Smooth muscle cell (in vitro differentiated cells): ENCODE data around the gene PRMT7. TPM values are rescaled to one million over a fixed set of nuclear protein-coding genes. Genes with fewer than 3 reads are reported as not detected.

Experiments used
- DNase-seq: peaks from one replicate; lab custom pipeline; 2025; ENCODE audit not compliant: unreplicated experiment; lab: John Stamatoyannopoulos, UW
- H2AFZ ChIP-seq: fragments of 200-600 bp; sonication (generic); 2 replicates; pipeline ENCODE4 v1.6.0; 2016; ENCODE audit warnings: antibody characterized with exemption, low read depth, mild to moderate bottlenecking
- H3F3A ChIP-seq: fragments of 200-600 bp; sonication (generic); 2 replicates; pipeline ENCODE4 v1.6.0; 2017; ENCODE audit warnings: antibody characterized with exemption, low read depth
- H3K27ac ChIP-seq: fragments of 200-600 bp; sonication (generic); 2 replicates; pipeline ENCODE4 v1.5.1; 2016; ENCODE audit warnings: low read depth, mild to moderate bottlenecking
- H3K27me3 ChIP-seq: fragments of 200-600 bp; sonication (generic); 2 replicates; pipeline ENCODE4 v1.6.1; 2016; ENCODE audit warnings: low read depth, mild to moderate bottlenecking
- H3K36me3 ChIP-seq: fragments of 200-600 bp; sonication (generic); 2 replicates; pipeline ENCODE4 v1.5.1; 2016; ENCODE audit warnings: low read depth
- H3K4me1 ChIP-seq: fragments of 200-600 bp; sonication (generic); 2 replicates; pipeline ENCODE4 v1.5.1; 2016; ENCODE audit warnings: low read depth
- H3K4me2 ChIP-seq: fragments of 200-600 bp; sonication (generic); 2 replicates; pipeline ENCODE4 v1.6.0; 2016; ENCODE audit warnings: mild to moderate bottlenecking
- H3K4me3 ChIP-seq: fragments of 200-600 bp; sonication (generic); 2 replicates; pipeline ENCODE4 v1.5.1; 2016; ENCODE audit warnings: mild to moderate bottlenecking
- H3K79me2 ChIP-seq: fragments of 200-600 bp; sonication (generic); 2 replicates; pipeline ENCODE4 v1.6.0; 2016; ENCODE audit warnings: low read depth, mild to moderate bottlenecking
- H3K9ac ChIP-seq: fragments of 200-600 bp; sonication (generic); 2 replicates; pipeline ENCODE4 v1.6.0; 2016; ENCODE audit warnings: low read depth
- H3K9me3 ChIP-seq: fragments of 200-600 bp; sonication (generic); replicated peaks from 2 replicates; pipeline ENCODE4 v1.5.1; 2016; ENCODE audit warnings: low read depth
- H4K20me1 ChIP-seq: fragments of 200-600 bp; sonication (generic); 2 replicates; pipeline ENCODE4 v1.6.0; 2016; ENCODE audit warnings: low read depth
- WGBS: methylation state at CpG from one replicate; pipeline ENCODE4 v1.1.7; 2016; ENCODE audit warnings: low lambda C conversion rate; 5-methylcytosine and 5-hydroxymethylcytosine counted together
- polyA plus RNA-seq: library from polyadenylated mRNA; unstranded; fragments of >200 nt; fragmentation: Nextera tagmentation; extraction: Ambion mirVana; gene quantifications from 2 replicates; pipeline ENCODE4 v1.2.1, GENCODE V29; 2016
- total RNA-seq: library from RNA; depleted of rRNA; stranded (reverse); fragments of >200 nt; gene quantifications from 2 replicates; pipeline ENCODE4 v1.2.3, GENCODE V29; 2014
- TF ChIP-seq, protein P1 (sequence below): fragments of 200-600 bp; sonication (generic); IDR thresholded peaks from 2 replicates; pipeline ENCODE4 v1.5.1; 2017; ENCODE audit warnings: borderline replicate concordance, mild to moderate bottlenecking, antibody characterized with exemption; ENCODE audit not compliant: insufficient read depth, poor library complexity, severe bottlenecking

The PRMT7 gene
- total and polyA plus RNA-seq, 2 experiments from 2014 or later: 22.1 to 25.4 TPM

DNA sequence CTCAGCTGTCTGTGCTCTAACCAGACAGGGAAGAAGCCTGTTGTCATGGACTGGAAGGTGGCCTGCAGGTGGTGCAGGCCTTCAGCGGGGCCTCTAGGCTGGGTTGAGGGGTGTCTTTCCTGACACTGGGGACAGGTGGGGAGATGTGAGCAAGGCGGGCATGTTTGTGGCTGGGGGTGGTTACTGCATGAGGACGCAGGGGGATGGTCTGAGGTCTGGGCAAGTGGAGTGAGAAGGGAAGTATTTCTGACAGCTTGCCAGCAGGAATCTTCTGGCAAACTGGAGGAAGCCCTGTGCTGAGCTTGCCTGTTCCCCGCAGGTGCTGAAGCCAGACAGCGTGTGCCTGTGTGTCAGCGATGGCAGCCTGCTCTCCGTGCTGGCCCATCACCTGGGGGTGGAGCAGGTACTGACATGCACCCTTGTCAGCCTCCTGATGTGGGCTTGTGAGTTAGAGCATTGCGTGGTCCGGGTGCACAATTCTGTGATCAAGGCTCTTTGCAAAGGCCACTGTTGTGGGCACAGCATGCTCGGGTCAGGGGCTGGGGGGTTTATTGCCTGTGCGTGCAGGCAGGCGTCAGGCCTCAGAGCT is 36.2 kb downstream of the PRMT7 start:
- Histone ChIP-seq H3K4me3 (no peak overlapping the region), H3F3A (no peaks in the 10 kb centered on the region), H3K9ac (no peak overlapping the region), H3K27me3 (no peaks in the 10 kb centered on the region), H3K4me2 (no peak overlapping the region), H3K27ac (no peak overlapping the region), H3K4me1 (no peaks in the 10 kb centered on the region), H2AFZ (no peak overlapping the region), H3K79me2 (no peaks in the 10 kb centered on the region), H3K9me3 (no peaks in the 10 kb centered on the region), H4K20me1 (peaks cover 5% of the 10 kb centered on the region), H3K36me3 (no peaks in the 10 kb centered on the region)
- DNase-seq: no peak
- 98% methylated on average over 12 of the region's 12 CpGs for WGBS
- TF ChIP-seq, protein P1, sequence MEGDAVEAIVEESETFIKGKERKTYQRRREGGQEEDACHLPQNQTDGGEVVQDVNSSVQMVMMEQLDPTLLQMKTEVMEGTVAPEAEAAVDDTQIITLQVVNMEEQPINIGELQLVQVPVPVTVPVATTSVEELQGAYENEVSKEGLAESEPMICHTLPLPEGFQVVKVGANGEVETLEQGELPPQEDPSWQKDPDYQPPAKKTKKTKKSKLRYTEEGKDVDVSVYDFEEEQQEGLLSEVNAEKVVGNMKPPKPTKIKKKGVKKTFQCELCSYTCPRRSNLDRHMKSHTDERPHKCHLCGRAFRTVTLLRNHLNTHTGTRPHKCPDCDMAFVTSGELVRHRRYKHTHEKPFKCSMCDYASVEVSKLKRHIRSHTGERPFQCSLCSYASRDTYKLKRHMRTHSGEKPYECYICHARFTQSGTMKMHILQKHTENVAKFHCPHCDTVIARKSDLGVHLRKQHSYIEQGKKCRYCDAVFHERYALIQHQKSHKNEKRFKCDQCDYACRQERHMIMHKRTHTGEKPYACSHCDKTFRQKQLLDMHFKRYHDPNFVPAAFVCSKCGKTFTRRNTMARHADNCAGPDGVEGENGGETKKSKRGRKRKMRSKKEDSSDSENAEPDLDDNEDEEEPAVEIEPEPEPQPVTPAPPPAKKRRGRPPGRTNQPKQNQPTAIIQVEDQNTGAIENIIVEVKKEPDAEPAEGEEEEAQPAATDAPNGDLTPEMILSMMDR: no peak

GRCh38 chr16:68347605-68348004 is 36.8 kb downstream of the PRMT7 start:
- Histone ChIP-seq H3K4me2 (no peak overlapping the region), H4K20me1 (peaks cover 5% of the 10 kb centered on the region), H3K9me3 (no peaks in the 10 kb centered on the region), H3K79me2 (no peaks in the 10 kb centered on the region), H2AFZ (no peak overlapping the region), H3K27ac (no peak overlapping the region), H3K4me3 (no peak overlapping the region), H3K9ac (no peak overlapping the region), H3F3A (no peaks in the 10 kb centered on the region), H3K27me3 (no peaks in the 10 kb centered on the region), H3K4me1 (no peaks in the 10 kb centered on the region), H3K36me3 (no peaks in the 10 kb centered on the region)
- DNase-seq: no peak
- TF ChIP-seq, protein P1: no peak
- WGBS: 98% methylated on average over 4 of the region's 4 CpGs

DNA sequence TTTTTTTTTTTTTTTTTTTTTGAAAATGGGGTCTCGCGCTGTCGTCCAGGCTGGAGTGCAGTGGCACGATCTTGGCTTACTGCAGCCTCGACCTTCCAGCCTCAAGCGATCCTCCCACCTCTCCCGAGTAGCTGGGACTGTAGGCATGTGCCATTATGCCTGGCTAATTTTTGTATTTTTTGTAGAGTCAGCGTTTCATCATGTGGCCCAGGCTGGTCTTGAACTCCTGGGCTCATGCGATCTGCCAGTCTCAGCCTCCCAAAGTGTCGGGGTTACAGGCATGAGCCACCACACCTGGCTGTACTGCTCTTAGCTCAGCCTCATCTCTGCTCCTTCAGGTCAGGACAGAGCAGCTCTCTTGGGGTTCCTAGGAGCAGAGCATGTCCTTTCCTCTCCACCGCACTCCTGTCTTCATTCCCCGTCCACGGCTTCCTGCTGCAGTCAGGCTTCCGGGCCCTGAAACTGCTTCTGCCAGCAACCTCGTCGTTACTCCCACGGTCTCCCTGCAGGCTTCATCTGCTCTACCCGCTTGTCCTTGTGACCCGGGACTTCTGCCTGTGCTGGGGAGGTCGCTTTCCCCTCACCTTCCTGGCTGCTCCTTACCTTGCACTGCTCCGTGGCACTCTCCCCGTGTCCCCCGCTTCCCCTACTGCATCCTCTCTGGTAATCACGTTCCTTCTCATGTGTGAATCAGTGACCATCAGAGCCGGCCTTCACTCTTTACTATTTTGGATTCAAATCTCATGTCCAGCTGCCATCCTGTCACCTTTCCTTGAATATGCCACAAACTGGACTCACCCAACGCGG is 38.0 kb downstream of the PRMT7 start:
- WGBS: 96% methylated on average over 27 of the region's 27 CpGs
- no peak overlapping the region for H3K4me3 ChIP-seq
- no peaks in the 10 kb centered on the region for H3K79me2 ChIP-seq
- H3K36me3 ChIP-seq: no peaks in the 10 kb centered on the region
- H2AFZ ChIP-seq: no peak overlapping the region
- no peak for DNase-seq
- H3F3A ChIP-seq: no peaks in the 10 kb centered on the region
- H3K9ac ChIP-seq: no peak overlapping the region
- TF ChIP-seq, protein P1: no peak
- no peaks in the 10 kb centered on the region for H3K27me3 ChIP-seq
- H3K27ac ChIP-seq: no peak overlapping the region
- H3K9me3 ChIP-seq: no peaks in the 10 kb centered on the region
- H4K20me1 ChIP-seq: peaks cover 5% of the 10 kb centered on the region
- no peaks in the 10 kb centered on the region for H3K4me1 ChIP-seq
- no peak overlapping the region for H3K4me2 ChIP-seq
